Ectodermal cell (in vitro differentiated cells): ENCODE results near the gene CCL26. TPM values are rescaled to one million over a fixed set of nuclear protein-coding genes. Genes with fewer than 3 reads are reported as not detected.

Experiments used
- H3K27ac ChIP-seq: 2 replicates; pipeline ENCODE4 v1.7.0; 2013; ENCODE audit warnings: mild to moderate bottlenecking, low read depth, low read length; ENCODE audit not compliant: insufficient read depth, poor library complexity, severe bottlenecking
- H3K27me3 ChIP-seq: 2 replicates; pipeline ENCODE4 v1.7.0; 2013; ENCODE audit warnings: mild to moderate bottlenecking, low read length; ENCODE audit not compliant: insufficient read depth, control insufficient read depth, poor library complexity, severe bottlenecking
- H3K36me3 ChIP-seq: one replicate; pipeline ENCODE4 v1.7.0; 2013; ENCODE audit warnings: low read length; ENCODE audit not compliant: control insufficient read depth, insufficient read depth
- H3K4me1 ChIP-seq: one replicate; pipeline ENCODE4 v1.7.0; 2013; ENCODE audit warnings: low read length; ENCODE audit not compliant: control insufficient read depth, insufficient read depth
- H3K4me3 ChIP-seq: 2 replicates; pipeline ENCODE4 v1.7.0; 2013; ENCODE audit warnings: low read depth, low read length, control low read depth; ENCODE audit not compliant: insufficient read depth
- H3K9me3 ChIP-seq: 2 replicates; pipeline ENCODE4 v1.7.0; 2013; ENCODE audit warnings: mild to moderate bottlenecking, low read length, moderate library complexity; ENCODE audit not compliant: control insufficient read depth
- WGBS, 2 experiments: methylation state at CpG; one replicate each; pipeline ENCODE4 v1.1.7; 2013; ENCODE audit warnings: missing lambda C conversion rate in 2 of 2; 5-methylcytosine and 5-hydroxymethylcytosine counted together
- polyA plus RNA-seq, 4 experiments: library from polyadenylated mRNA; stranded (reverse); fragments of 50-300 nt; gene quantifications; one replicate each; pipeline ENCODE4 v1.2.3, GENCODE V29; 2013

CCL26 gene, protein sequence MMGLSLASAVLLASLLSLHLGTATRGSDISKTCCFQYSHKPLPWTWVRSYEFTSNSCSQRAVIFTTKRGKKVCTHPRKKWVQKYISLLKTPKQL
- not detected for polyA plus RNA-seq (2013, experiment 1 of 4)
- not detected for polyA plus RNA-seq (2013, experiment 2 of 4)
- polyA plus RNA-seq (2013, experiment 3 of 4), result not detected
- polyA plus RNA-seq (2013, experiment 4 of 4), result not detected

DNA sequence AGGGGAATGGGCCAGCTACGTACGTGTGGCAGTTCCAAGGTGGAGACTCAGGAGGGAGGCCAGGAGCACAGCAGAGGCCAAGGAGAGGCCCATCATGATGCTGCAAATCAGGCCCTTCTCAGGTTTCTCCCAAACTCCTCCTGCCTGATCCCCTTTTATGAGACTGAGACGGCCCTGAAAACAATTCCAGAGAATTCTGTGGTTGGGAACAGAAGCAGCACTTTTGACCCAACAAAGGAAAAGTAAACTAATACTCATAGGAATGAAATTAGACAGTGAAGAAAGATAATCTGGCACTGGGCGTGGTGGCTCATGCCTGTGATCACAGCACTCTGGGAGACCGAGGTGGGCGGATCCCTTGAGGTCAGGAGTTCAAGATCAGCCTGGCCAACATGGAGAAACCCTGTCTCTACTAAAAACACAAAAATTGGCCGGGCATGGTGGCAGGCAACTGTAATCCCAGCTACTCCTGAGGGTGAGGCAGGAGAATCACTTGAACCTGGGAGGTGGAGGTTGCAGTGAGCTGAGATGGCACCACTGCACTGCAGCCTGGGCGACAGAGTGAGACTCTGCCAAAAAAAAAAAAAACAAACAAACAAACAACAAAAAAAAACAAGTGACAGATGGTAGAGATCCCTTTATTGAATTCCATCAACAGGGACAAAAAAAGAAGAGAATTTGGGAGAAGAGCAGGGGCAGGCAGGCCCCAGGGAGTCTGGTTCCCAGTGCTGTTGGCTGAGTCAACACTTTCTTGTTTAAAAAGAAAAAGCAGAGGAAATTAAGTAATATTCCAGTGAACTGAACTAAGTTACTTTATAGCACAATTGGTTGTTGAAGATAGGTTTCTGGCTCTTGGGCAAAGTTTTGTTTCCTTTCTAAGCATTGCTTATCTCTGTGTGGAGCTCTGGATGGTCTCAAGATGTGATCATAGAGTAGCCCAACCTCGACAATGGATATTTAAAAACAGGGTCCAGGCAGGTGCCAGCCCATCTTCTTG is at the start of gene CCL26:
Gene CCL26 (minus strand): TSS at position 131 of the 997 bp plus-strand sequence. CDS start 35 bp downstream, at position 96.
- H3K4me1 ChIP-seq, result no peaks in the 10 kb centered on the region
- no peaks in the 10 kb centered on the region for H3K36me3 ChIP-seq
- H3K4me3 ChIP-seq, result no peak within 1 kb of the TSS
- H3K9me3 ChIP-seq, result no peaks in the 10 kb centered on the region
- no peak within 1 kb of the TSS for H3K27ac ChIP-seq
- 89 to 90% methylated on average over 9 of the region's 9 CpGs for WGBS, 2 experiments
- no peaks in the 10 kb centered on the region for H3K27me3 ChIP-seq

DNA sequence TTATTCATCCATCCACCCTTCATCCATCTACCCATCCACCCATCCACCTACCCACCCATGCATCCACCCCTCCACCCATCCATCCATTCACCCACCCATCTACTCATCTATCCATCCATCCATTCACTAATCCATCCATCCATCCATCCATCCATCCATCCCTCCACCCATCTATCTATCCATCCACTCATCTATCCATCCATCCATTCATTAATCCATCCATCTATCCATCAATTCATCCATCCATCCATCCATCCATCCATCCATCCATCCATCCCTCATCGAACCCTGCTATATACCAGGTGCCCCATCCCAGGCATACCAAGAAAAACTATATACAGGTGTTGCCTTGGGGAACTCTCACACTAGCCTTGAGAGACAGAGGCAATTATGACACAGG is 48.7 kb upstream of the CCL26 start:
- 88% methylated on average over 1 of the region's 1 CpG for WGBS, 2 experiments
- Histone ChIP-seq H3K27me3 (no peaks in the 10 kb centered on the region), H3K36me3 (no peaks in the 10 kb centered on the region), H3K27ac (no peak overlapping the region), H3K4me3 (no peak overlapping the region), H3K9me3 (no peaks in the 10 kb centered on the region), H3K4me1 (no peaks in the 10 kb centered on the region)

DNA sequence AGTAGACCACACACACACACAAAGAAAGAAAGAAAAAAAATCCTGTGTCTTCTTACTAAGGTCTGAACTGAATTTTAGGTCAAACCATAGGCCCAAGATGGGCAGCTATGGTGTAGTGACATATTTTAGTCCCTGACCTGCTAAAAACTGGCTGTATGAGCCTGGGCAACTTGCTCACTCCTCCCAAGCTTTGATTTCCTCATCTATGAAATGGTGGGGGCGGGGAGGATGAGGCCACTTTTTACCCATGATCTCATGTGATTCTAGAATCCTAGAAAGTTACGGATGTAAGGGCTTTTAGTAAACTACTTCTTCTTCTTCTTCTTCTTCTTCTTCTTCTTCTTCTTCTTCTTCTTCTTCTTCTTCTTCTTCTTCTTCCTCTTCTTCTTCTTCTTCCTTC is 47.7 kb upstream of the CCL26 start:
- H3K9me3 ChIP-seq, result no peaks in the 10 kb centered on the region
- no peaks in the 10 kb centered on the region for H3K27me3 ChIP-seq
- no peak overlapping the region for H3K27ac ChIP-seq
- WGBS, 2 experiments, result 92 to 94% methylated on average over 2 of the region's 2 CpGs
- H3K4me1 ChIP-seq, result no peaks in the 10 kb centered on the region
- H3K36me3 ChIP-seq, result no peaks in the 10 kb centered on the region
- H3K4me3 ChIP-seq, result no peak overlapping the region

DNA sequence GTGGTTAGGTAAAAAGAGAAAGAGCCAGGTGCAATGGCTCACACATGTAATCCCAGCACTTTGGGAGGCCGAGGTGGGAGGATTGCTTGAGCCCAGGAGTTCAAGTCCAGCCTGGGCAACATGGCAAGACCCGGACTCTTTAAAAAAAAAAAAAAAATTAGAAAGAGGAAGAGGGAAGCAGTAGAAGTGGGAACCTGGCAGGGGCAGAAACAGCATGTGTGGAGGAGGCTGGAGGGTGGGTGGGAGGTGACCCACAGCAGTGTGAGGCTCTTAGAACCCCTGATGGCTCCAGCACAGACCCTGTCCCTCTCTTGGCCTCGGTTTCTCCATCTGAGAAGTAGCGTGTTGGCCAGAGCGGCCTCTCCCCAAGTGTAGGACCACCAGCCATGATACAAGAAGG is 46.5 kb upstream of the CCL26 start:
- H3K27ac ChIP-seq, result no peak overlapping the region
- H3K4me1 ChIP-seq, result no peaks in the 10 kb centered on the region
- H3K27me3 ChIP-seq, result no peaks in the 10 kb centered on the region
- no peaks in the 10 kb centered on the region for H3K9me3 ChIP-seq
- WGBS, 2 experiments, result 88 to 95% methylated on average over 3 to 5 of the region's 5 CpGs
- no peak overlapping the region for H3K4me3 ChIP-seq
- no peaks in the 10 kb centered on the region for H3K36me3 ChIP-seq

DNA sequence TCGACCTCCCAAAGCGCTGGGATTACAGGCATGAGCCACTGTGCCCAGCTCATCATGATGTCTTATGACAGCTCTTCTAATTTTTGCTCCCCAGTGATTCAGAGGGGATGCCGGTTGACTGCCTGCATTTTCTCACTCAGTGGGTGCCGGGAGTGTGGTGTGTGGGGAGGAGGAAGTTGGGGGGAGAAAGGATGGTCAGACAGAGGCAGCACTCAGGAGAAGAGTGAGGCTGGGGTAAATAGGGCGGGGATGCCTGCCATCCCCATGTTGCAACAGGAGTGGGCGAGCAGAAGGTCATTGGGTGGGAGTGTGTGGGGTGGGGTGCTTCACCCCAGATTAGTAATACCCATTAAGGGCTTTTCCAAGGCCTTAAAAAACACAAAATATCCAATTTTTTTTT is 45.1 kb upstream of the CCL26 start:
- no peak overlapping the region for H3K27ac ChIP-seq
- no peaks in the 10 kb centered on the region for H3K36me3 ChIP-seq
- no peak overlapping the region for H3K4me3 ChIP-seq
- 89 to 93% methylated on average over 5 to 6 of the region's 6 CpGs for WGBS, 2 experiments
- no peaks in the 10 kb centered on the region for H3K4me1 ChIP-seq
- H3K27me3 ChIP-seq, result no peaks in the 10 kb centered on the region
- no peaks in the 10 kb centered on the region for H3K9me3 ChIP-seq

DNA sequence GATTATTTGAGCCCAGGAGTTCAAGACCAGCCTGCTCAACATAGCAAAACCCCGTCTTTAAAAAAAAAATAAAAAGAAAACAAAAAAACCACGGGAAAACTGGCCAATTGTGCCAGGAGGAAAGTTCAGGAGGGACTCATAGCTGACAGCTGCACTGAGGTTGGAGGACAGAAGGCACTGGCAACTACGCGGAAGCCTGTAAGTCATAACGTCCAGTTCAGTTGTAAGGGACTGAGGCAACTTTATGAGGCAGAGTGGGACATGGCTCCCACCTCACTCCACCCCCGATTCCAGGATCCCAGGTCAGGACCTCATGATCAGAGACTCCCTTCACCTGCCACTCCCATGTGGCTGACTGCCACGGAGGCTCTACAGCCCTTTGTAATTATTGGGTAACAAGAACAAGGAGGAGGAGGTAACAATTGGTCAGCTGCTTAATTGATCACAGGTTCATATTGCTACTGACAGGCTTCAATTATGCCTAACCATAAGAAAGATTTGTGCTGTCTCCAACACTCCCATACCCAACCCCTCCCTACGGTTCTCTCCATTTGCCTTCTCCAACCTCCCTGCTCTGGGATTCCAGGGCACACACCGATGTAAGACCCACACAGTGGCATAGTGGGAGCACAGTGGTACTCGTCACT is 43.5 kb upstream of the CCL26 start:
- Histone ChIP-seq H3K4me3 (no peak overlapping the region), H3K27ac (no peak overlapping the region), H3K36me3 (no peaks in the 10 kb centered on the region), H3K9me3 (no peaks in the 10 kb centered on the region), H3K27me3 (no peaks in the 10 kb centered on the region), H3K4me1 (no peaks in the 10 kb centered on the region)
- 89 to 90% methylated on average over 10 of the region's 10 CpGs for WGBS, 2 experiments

DNA sequence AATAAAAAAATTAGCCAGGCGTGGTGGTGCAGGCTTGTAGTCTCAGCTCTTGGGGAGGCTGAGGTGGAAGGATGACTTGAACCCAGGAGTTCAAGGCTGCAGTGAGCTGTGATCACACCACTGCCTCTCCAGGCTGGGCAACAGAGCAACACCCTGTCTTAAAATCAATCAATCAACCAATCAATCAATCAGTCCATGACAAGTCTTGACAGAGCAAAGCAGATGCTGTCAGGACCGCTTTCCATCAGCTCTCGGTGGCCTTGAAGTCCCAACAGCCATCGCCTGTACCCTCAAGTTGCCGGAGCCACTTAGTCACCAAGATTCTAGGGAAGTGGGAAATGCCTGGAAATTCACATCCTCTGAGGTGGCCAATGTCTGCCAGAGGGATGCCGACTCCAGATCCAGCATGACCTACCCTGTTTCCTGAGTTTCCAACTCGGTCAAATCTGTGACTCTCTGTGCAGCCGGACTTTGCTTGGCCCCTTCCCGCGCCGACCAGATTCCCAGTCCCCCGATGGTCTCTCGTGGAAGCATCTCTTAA is 42.5 kb upstream of the CCL26 start:
- no peak overlapping the region for H3K27ac ChIP-seq
- no peak overlapping the region for H3K4me3 ChIP-seq
- no peaks in the 10 kb centered on the region for H3K27me3 ChIP-seq
- 93 to 94% methylated on average over 13 of the region's 13 CpGs for WGBS, 2 experiments
- no peaks in the 10 kb centered on the region for H3K36me3 ChIP-seq
- H3K9me3 ChIP-seq, result no peaks in the 10 kb centered on the region
- no peaks in the 10 kb centered on the region for H3K4me1 ChIP-seq

DNA sequence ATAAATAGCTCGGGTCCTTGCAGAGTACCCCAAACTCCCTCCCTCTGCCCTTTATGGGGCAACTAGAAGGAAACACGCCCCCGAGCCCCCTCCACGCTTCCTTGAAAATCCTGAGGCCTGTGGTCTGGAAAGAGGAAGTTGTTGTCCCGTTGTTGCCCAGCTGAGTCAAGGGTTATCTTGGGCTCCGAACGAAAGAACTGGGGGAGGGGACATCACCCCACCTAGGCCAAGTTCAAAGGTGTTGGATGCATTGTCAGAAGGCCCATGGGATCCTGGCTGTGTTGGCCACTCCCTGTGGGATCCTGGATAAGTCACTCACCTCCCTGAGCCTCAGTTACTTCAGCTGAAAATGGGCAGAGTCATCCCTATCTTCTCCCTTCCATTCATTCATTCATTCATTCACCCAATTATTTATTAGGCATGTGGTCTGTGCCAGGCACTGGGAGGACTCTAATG is 41.8 kb upstream of the CCL26 start, which contains the start of gene CCL24:
Gene CCL24 (minus strand): TSS at position 26 of the 456 bp plus-strand sequence. CDS start 91 bp downstream, outside the sequence.
- no peak within 1 kb of the TSS for H3K4me3 ChIP-seq
- no peaks in the 10 kb centered on the region for H3K27me3 ChIP-seq
- WGBS, 2 experiments, result 91 to 92% methylated on average over 7 of the region's 7 CpGs

DNA sequence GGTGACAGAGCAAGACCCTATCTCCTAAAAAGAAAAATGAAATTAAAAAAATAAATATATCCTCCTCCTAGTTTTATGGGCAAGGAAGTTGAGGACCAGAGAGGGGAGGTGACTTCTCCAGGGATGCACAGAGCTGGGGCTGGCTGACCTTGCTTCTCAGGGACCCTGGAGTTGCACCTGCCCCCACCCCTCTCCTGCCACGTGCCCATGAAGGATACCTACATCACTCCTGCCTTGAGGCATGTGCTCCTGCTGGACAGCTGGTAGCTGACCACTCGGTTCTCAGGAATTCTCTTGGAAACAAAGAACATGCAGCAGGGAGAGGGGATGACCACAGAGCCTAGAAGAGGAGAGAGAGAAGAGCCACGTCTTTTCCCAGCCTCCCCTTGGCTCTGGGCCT is 41.1 kb upstream of the CCL26 start:
- no peaks in the 10 kb centered on the region for H3K27me3 ChIP-seq
- WGBS, 2 experiments, result 59 to 80% methylated on average over 3 of the region's 3 CpGs
- H3K27ac ChIP-seq, result no peak overlapping the region
- no peaks in the 10 kb centered on the region for H3K9me3 ChIP-seq
- H3K4me1 ChIP-seq, result no peaks in the 10 kb centered on the region
- H3K36me3 ChIP-seq, result no peaks in the 10 kb centered on the region
- H3K4me3 ChIP-seq, result no peak overlapping the region

More for the DNA sequence above, 41.8 kb upstream of the CCL26 start, which contains the start of gene CCL24:
- Histone ChIP-seq H3K4me1 (no peaks in the 10 kb centered on the region), H3K9me3 (no peaks in the 10 kb centered on the region), H3K36me3 (no peaks in the 10 kb centered on the region), H3K27ac (no peak within 1 kb of the TSS)
